Nephron progenitor cell (in vitro differentiated cells): ENCODE data around the gene TNFSF13.

ENCODE experiments used
- DNase-seq: peaks from one replicate; pipeline ENCODE4 v3.0.0; 2021
- H3K27ac Mint-ChIP-seq: 2 replicates; pipeline ENCODE4 v1.8.0; 2021; ENCODE audit warnings: mild to moderate bottlenecking, moderate library complexity, mixed read lengths
- H3K27me3 Mint-ChIP-seq: 2 replicates; pipeline ENCODE4 v1.8.0; 2021; ENCODE audit warnings: mild to moderate bottlenecking, low read depth, mixed read lengths; ENCODE audit not compliant: poor library complexity
- H3K36me3 Mint-ChIP-seq: 2 replicates; pipeline ENCODE4 v1.8.0; 2021; ENCODE audit warnings: low read depth, mixed read lengths
- H3K4me1 Mint-ChIP-seq: 2 replicates; pipeline ENCODE4 v1.8.0; 2021; ENCODE audit warnings: mixed read lengths
- H3K4me3 Mint-ChIP-seq: 2 replicates; pipeline ENCODE4 v1.8.0; 2021; ENCODE audit warnings: mild to moderate bottlenecking, moderate library complexity, mixed read lengths
- H3K9me3 Mint-ChIP-seq: 2 replicates; pipeline ENCODE4 v1.8.0; 2021; ENCODE audit warnings: mild to moderate bottlenecking, moderate library complexity, mixed read lengths
- TF ChIP-seq, protein P1 (sequence below): fragments of 200-600 bp; sonication (generic); IDR thresholded peaks from 2 replicates; pipeline ENCODE4 v1.5.0; 2021; ENCODE audit warnings: antibody characterized with exemption

TNFSF13 gene

GRCh38 chr17:7530023-7530900 is 28.3 kb upstream of the TNFSF13 start:
- Mint-ChIP-seq H3K27me3 (peaks cover 16% of the 10 kb centered on the region), H3K27ac (no peak overlapping the region), H3K4me3 (no peak overlapping the region), H3K4me1 (no peaks in the 10 kb centered on the region), H3K9me3 (peaks cover 47% of the 10 kb centered on the region), H3K36me3 (peaks cover 11% of the 10 kb centered on the region)
- DNase-seq: no peak
- TF ChIP-seq, protein P1, sequence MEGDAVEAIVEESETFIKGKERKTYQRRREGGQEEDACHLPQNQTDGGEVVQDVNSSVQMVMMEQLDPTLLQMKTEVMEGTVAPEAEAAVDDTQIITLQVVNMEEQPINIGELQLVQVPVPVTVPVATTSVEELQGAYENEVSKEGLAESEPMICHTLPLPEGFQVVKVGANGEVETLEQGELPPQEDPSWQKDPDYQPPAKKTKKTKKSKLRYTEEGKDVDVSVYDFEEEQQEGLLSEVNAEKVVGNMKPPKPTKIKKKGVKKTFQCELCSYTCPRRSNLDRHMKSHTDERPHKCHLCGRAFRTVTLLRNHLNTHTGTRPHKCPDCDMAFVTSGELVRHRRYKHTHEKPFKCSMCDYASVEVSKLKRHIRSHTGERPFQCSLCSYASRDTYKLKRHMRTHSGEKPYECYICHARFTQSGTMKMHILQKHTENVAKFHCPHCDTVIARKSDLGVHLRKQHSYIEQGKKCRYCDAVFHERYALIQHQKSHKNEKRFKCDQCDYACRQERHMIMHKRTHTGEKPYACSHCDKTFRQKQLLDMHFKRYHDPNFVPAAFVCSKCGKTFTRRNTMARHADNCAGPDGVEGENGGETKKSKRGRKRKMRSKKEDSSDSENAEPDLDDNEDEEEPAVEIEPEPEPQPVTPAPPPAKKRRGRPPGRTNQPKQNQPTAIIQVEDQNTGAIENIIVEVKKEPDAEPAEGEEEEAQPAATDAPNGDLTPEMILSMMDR: no peak

DNA sequence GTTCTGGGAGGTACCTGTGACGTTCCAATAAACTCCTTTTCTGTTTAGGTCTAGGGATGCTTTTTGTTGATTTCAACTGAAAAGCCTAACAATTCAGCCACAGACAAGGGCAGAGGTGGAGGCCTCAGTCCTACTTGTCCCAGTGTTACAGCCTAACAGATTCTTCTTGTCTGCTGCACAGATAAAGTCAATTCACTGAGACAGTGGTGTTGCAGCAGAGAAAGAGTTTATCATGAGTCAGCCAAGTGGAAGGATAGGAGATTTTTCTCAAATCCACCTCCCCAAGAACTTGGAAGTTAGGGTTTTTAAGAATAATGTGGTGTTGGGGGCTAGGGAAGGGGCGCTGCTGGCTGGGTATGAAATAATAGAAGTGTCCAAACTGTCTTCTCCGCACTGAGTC is 20.5 kb upstream of the TNFSF13 start:
- Mint-ChIP-seq H3K4me1 (no peaks in the 10 kb centered on the region), H3K27me3 (peaks cover 15% of the 10 kb centered on the region), H3K27ac (no peak overlapping the region)

DNA sequence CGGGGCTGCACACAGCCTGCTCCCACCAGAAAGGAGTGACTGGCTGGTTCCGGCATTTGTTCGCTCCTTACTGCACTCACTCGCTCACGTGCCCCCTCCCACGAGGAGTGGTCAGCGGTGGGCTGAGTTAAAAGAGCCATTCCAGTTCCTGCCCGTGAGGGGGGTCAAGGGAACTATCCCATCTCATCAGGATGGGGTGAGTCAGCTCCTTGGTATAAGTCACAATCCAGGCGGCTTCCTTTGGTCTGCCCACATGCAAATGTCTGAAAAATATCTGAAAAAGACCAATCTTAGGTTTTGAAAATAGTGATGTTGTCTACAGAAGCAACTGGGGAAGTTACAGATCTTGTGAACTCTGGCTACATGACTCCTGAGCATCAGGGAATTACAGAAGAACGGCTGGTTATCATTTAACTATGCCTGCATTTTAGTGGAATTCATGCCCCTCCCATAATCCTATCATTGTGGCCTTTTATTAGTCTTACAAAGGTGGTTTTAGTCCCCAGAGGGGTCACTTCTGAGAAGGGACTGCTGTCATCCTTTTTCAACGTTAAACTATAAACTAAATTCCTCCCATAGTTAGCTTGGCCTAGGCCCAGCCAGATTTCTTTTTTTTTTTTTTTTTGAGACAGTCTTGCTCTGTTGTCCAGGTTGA is 19.5 kb upstream of the TNFSF13 start:
- peaks cover 31% of the 10 kb centered on the region for H3K9me3 Mint-ChIP-seq
- no peak overlapping the region for H3K27ac Mint-ChIP-seq
- no peak overlapping the region for H3K4me3 Mint-ChIP-seq
- no peak for DNase-seq
- no peaks in the 10 kb centered on the region for H3K4me1 Mint-ChIP-seq
- H3K27me3 Mint-ChIP-seq: peaks cover 25% of the 10 kb centered on the region
- TF ChIP-seq, protein P1: no peak
- H3K36me3 Mint-ChIP-seq: peaks cover 5% of the 10 kb centered on the region

More for the DNA sequence above, 20.5 kb upstream of the TNFSF13 start:
- no peak for DNase-seq
- TF ChIP-seq, protein P1: no peak
- Mint-ChIP-seq H3K4me3 (no peak overlapping the region), H3K9me3 (peaks cover 31% of the 10 kb centered on the region), H3K36me3 (peaks cover 5% of the 10 kb centered on the region)

GRCh38 chr17:7541074-7541621 is 17.4 kb upstream of the TNFSF13 start:
- no peak for DNase-seq

DNA sequence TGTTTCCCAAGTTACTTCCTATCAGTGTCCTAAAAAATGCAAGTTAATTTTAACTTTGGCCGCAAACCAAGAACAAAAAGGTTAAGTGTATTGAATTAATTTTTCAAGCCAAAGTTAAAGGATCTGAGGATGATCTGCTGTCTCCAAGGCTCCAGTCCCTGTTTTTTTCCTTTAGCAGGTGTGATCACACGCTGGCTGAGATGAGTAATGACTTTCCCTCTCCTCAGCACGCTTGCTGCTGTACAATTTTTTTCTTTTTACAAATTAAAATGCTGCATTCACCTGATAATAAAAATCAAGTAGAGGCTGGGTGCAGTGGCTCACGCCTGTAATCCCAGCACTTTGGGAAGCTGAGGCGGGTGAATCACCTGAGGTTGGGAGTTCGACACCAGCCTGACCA is 13.6 kb upstream of the TNFSF13 start:
- H3K4me3 Mint-ChIP-seq: no peak overlapping the region
- DNase-seq: no peak
- TF ChIP-seq, protein P1: no peak
- H3K27ac Mint-ChIP-seq: no peak overlapping the region
- H3K27me3 Mint-ChIP-seq: peaks cover 57% of the 10 kb centered on the region
- H3K4me1 Mint-ChIP-seq: peaks cover 12% of the 10 kb centered on the region
- no peaks in the 10 kb centered on the region for H3K36me3 Mint-ChIP-seq
- no peaks in the 10 kb centered on the region for H3K9me3 Mint-ChIP-seq

More at GRCh38 chr17:7541074-7541621, 17.4 kb upstream of the TNFSF13 start:
- H3K4me1 Mint-ChIP-seq: no peaks in the 10 kb centered on the region
- no peak overlapping the region for H3K27ac Mint-ChIP-seq
- H3K27me3 Mint-ChIP-seq: peaks cover 36% of the 10 kb centered on the region
- peaks cover 26% of the 10 kb centered on the region for H3K9me3 Mint-ChIP-seq
- H3K4me3 Mint-ChIP-seq: no peak overlapping the region
- H3K36me3 Mint-ChIP-seq: peaks cover 5% of the 10 kb centered on the region
- TF ChIP-seq, protein P1: no peak
